Spleen (tissue), 11 donors: ENCODE results near the gene PGP. TPM values are rescaled to one million over a fixed set of nuclear protein-coding genes. Genes with fewer than 3 reads are reported as not detected.
"Not testable (repeated sequence)": the region's sequence is repeated elsewhere in the genome, so short reads cannot be mapped to it uniquely, and the experiment has no call there.

Source experiments
- DNase-seq: peaks from one replicate; pipeline ENCODE4 v3.0.0-alpha.2; 2020
- H3K27ac ChIP-seq, 8 donors: fragments of 200-600 bp; sonication (generic) in 7 of 8; 1 replicate in 4 of 8; 2 replicates in 4 of 8; pipeline versions ENCODE4 v1.5.0 to v1.8.0; 2016 to 2021; ENCODE audit warnings: inconsistent platforms in 4 of 8, mild to moderate bottlenecking in 4 of 8, moderate library complexity in 1 of 8
- H3K27me3 ChIP-seq, 7 donors: fragments of 200-600 bp; sonication (generic) in 6 of 7; replicated peaks in 1 of 7; 1 replicate in 4 of 7; 2 replicates in 3 of 7; pipeline versions ENCODE4 v1.5.0 to v1.8.0; 2016 to 2021; ENCODE audit warnings: inconsistent platforms in 3 of 7, mild to moderate bottlenecking in 1 of 7
- H3K36me3 ChIP-seq, 6 donors: fragments of 200-600 bp; sonication (generic) in 5 of 6; 1 replicate in 4 of 6; 2 replicates in 2 of 6; pipeline versions ENCODE4 v1.5.0 to v1.8.0; 2016 to 2021; ENCODE audit warnings: inconsistent platforms in 2 of 6
- H3K4me1 ChIP-seq, 6 donors: fragments of 200-600 bp; sonication (generic) in 5 of 6; 1 replicate in 3 of 6; 2 replicates in 3 of 6; pipeline versions ENCODE4 v1.5.0 to v1.8.0; 2016 to 2021; ENCODE audit warnings: inconsistent platforms in 3 of 6
- H3K4me3 ChIP-seq, 8 donors: fragments of 200-600 bp; sonication (generic) in 7 of 8; 1 replicate in 4 of 8; 2 replicates in 4 of 8; pipeline versions ENCODE4 v1.5.0 to v1.8.0; 2016 to 2021; ENCODE audit warnings: inconsistent platforms in 4 of 8, mild to moderate bottlenecking in 4 of 8, moderate library complexity in 2 of 8
- H3K9me3 ChIP-seq, 8 donors: fragments of 200-600 bp; sonication (generic) in 7 of 8; 1 replicate in 4 of 8; 2 replicates in 4 of 8; pipeline versions ENCODE4 v1.5.0 to v1.8.0; 2016 to 2021; ENCODE audit warnings: inconsistent platforms in 4 of 8
- POLR2A ChIP-seq, 3 donors: fragments of 450-650 bp; IDR thresholded peaks; one replicate each; pipeline ENCODE4 v1.5.1; 2017; ENCODE audit warnings: antibody characterized with exemption in 3 of 3, mild to moderate bottlenecking in 1 of 3
- POLR2AphosphoS5 ChIP-seq, 3 donors: sonication (generic); formaldehyde crosslinking; IDR thresholded peaks; one replicate each; pipeline ENCODE4 v1.5.1; 2017; ENCODE audit warnings: antibody characterized with exemption in 3 of 3
- WGBS, 5 donors: extraction: QIAGEN DNeasy Blood & Tissue Kit in 3 of 5; methylation state at CpG; one replicate each; pipeline versions ENCODE4 v1.1.5 to v1.1.7; 2013 to 2018; 5-methylcytosine and 5-hydroxymethylcytosine counted together
- intact Hi-C: fragments of 100-400 bp; cut with DNase I; formaldehyde crosslinking; loops from one replicate; pipeline ENCODE4 v1.15.0; 2023; ENCODE audit warnings: low total_unique reads
- polyA plus RNA-seq, 3 donors: library from polyadenylated mRNA; stranded (reverse); fragments of 200-250 nt; gene quantifications; one replicate each; pipeline ENCODE4 v1.2.1, GENCODE V29; 2013
- total RNA-seq, 7 donors: library from RNA; depleted of rRNA in 3 of 7; stranded (reverse); fragments of >200 nt in 3 of 7; fragmentation: NEBNext Ultra II Directional in 4 of 7; extraction: Animal tissue kit (Norgen Biotek cat#: 25700) in 4 of 7; gene quantifications; one replicate each; pipeline versions ENCODE4 v1.1.0 to v1.2.1, GENCODE V29; 2016 to 2021
- TF ChIP-seq, protein P1 (sequence below), 11 experiments: fragments of 200-600 bp in 7 of 11; fragments of 450-650 bp in 4 of 11; sonication (generic) in 4 of 11; IDR thresholded peaks in 8 of 11; conservative IDR thresholded peaks in 3 of 11; 1 replicate in 7 of 11; 2 replicates in 4 of 11; pipeline versions ENCODE4 v1.4.0 to v1.8.0; 2016 to 2021; ENCODE audit warnings: antibody characterized with exemption in 11 of 11, inconsistent platforms in 4 of 11, mild to moderate bottlenecking in 1 of 11
- donor health status: healthy with polysubstance abuse.
- donor health status: DM: no; HTN: no; CAD: no; lungs with moderate emphysema.
- donor health status: DM: no; HTN: no; CAD: no.
- donor health status: Bipolar disorder and iron deficiency.
- donor health status: healthy.
- donor health status: DM: no; HTN: no; CAD: no.
- donor health status: DM: yes; HTN: yes; CAD: no.

PGP gene
- total and polyA plus RNA-seq, 10 donors: 9.3 to 20.2 (median 13.7) TPM

- peak overlapping the region; percentile 93 to 99 (median 98) for H3K27ac ChIP-seq
- intact Hi-C loops: no loop called here
- H3K4me1 ChIP-seq: peaks cover 12 to 39% (median 32%) of the 10 kb centered on the region in 6 donors
- 76 to 81% (median 78%) methylated on average over 13 of the region's 13 CpGs for WGBS, 5 donors
- H3K36me3 ChIP-seq: peaks cover 0 to 31% (median 28%) of the 10 kb centered on the region in 6 donors
- peaks cover 0 to 7% (median 0%) of the 10 kb centered on the region in 7 donors for H3K27me3 ChIP-seq
- DNase-seq: no peak
- TF ChIP-seq POLR2A (IDR thresholded peaks at IDR 0.05): no peak
- TF ChIP-seq, protein P1, sequence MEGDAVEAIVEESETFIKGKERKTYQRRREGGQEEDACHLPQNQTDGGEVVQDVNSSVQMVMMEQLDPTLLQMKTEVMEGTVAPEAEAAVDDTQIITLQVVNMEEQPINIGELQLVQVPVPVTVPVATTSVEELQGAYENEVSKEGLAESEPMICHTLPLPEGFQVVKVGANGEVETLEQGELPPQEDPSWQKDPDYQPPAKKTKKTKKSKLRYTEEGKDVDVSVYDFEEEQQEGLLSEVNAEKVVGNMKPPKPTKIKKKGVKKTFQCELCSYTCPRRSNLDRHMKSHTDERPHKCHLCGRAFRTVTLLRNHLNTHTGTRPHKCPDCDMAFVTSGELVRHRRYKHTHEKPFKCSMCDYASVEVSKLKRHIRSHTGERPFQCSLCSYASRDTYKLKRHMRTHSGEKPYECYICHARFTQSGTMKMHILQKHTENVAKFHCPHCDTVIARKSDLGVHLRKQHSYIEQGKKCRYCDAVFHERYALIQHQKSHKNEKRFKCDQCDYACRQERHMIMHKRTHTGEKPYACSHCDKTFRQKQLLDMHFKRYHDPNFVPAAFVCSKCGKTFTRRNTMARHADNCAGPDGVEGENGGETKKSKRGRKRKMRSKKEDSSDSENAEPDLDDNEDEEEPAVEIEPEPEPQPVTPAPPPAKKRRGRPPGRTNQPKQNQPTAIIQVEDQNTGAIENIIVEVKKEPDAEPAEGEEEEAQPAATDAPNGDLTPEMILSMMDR (IDR thresholded peaks at IDR 0.05 in 8 of 11, conservative IDR thresholded peaks at IDR 0.05 in 3 of 11): no peak
- no peak for TF ChIP-seq POLR2AphosphoS5 (IDR thresholded peaks at IDR 0.05)
- H3K9me3 ChIP-seq: no peaks in the 10 kb centered on the region
- peak overlapping the region; percentile 56 to 82 (median 64) for H3K4me3 ChIP-seq
These were observed 10.1 kb downstream of the PGP start for GRCh38 chr16:2204416-2205103.

DNA sequence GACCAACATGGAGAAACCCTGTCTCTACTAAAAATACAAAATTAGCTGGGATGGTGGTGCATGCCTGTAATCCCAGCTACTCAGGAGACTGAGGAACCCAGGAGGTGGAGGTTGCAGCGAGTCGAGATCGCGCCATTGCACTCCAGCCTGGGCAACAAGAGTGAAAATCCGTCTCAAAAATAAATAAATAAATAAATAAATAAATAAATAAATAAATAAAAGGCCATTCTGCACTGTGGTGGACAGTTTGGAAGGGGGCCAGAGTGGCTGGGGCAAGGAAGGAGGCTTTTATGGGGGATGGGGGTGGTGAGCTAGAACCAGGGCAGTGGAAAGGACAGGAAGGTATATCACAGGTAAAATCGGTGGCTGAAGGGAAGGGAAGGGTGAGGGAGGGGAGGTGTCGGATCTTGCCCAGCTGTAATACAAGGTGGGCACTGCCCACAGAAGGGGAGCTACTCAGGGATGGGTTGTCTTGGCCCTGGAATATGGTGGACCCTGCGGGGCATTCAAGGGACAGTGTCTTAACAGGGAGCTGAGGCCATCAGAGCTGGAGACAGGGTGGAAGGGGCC lies 11.4 kb downstream of the PGP start:
- peaks cover 12 to 37% (median 32%) of the 10 kb centered on the region in 6 donors for H3K4me1 ChIP-seq
- H3K4me3 ChIP-seq, DNase-seq, H3K9me3 ChIP-seq, intact Hi-C loops, H3K27ac ChIP-seq: not testable (repeated sequence)
- H3K27me3 ChIP-seq: peaks cover 0 to 20% (median 4%) of the 10 kb centered on the region in 7 donors
- WGBS, 5 donors: 92 to 97% (median 94%) methylated on average over 8 of the region's 8 CpGs
- H3K36me3 ChIP-seq: peaks cover 0 to 18% (median 15%) of the 10 kb centered on the region in 6 donors

DNA sequence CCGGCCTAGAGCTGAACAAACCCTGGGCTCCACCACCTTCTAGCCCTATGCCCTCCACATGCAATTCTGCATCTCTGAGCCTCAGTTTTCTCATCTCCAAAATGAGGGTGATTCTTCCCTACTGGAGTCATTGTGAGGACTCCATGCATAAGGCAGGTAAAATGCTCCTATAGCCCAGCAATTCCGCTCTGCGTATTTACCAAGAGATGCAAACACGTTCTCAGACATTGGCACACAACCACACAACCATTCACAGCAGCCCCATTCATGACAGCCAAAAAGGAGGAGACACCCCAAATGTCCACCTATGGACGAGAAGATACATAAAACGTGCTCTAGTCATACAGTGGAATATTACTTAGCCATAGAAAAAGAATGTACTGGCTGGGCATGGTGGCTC lies 14.3 kb downstream of the PGP start:
- peaks cover 5 to 47% (median 26%) of the 10 kb centered on the region in 7 donors for H3K27me3 ChIP-seq
- 79 to 88% (median 85%) methylated on average over 6 of the region's 6 CpGs for WGBS, 5 donors
- H3K9me3 ChIP-seq: no peaks in the 10 kb centered on the region
- no peak for TF ChIP-seq POLR2AphosphoS5 (IDR thresholded peaks at IDR 0.05)
- TF ChIP-seq, protein P1 (IDR thresholded peaks at IDR 0.05 in 8 of 11, conservative IDR thresholded peaks at IDR 0.05 in 3 of 11): no peak
- no peak for TF ChIP-seq POLR2A (IDR thresholded peaks at IDR 0.05)
- intact Hi-C loops: no loop called here
- no peaks in the 10 kb centered on the region for H3K36me3 ChIP-seq
- no peak overlapping the region for H3K4me3 ChIP-seq
- H3K27ac ChIP-seq: no peak overlapping the region
- DNase-seq: no peak
- H3K4me1 ChIP-seq: peaks cover 11 to 26% (median 21%) of the 10 kb centered on the region in 6 donors

GRCh38 chr16:2199621-2200139 lies 15.0 kb downstream of the PGP start:
- H3K4me3 ChIP-seq: no peak overlapping the region
- intact Hi-C loops: no loop called here
- H3K27ac ChIP-seq: no peak overlapping the region
- no peaks in the 10 kb centered on the region for H3K36me3 ChIP-seq
- WGBS, 5 donors: 71 to 79% (median 77%) methylated on average over 4 to 14 of the region's 14 CpGs
- no peaks in the 10 kb centered on the region for H3K9me3 ChIP-seq
- TF ChIP-seq POLR2A (IDR thresholded peaks at IDR 0.05): no peak
- TF ChIP-seq, protein P1 (IDR thresholded peaks at IDR 0.05 in 8 of 11, conservative IDR thresholded peaks at IDR 0.05 in 3 of 11): no peak
- no peak for TF ChIP-seq POLR2AphosphoS5 (IDR thresholded peaks at IDR 0.05)
- H3K4me1 ChIP-seq: peaks cover 11 to 28% (median 22%) of the 10 kb centered on the region in 6 donors
- DNase-seq: no peak
- H3K27me3 ChIP-seq: peaks cover 9 to 53% (median 31%) of the 10 kb centered on the region in 7 donors
